Peyer's patch (tissue), 4 donors: ENCODE data around the gene SLC4A2.

Source experiments
- POLR2A ChIP-seq, 2 donors: fragments of 450-650 bp; IDR thresholded peaks; one replicate each; pipeline ENCODE4 v1.5.1; 2017; ENCODE audit warnings: antibody characterized with exemption in 2 of 2, mild to moderate bottlenecking in 2 of 2, moderate library complexity in 2 of 2
- TF ChIP-seq, protein P1 (sequence below), 6 experiments: fragments of 450-650 bp in 4 of 6; fragments of 200-600 bp in 2 of 6; sonication (generic) in 1 of 6; IDR thresholded peaks; one replicate each; pipeline ENCODE4 v1.5.1; 2017 to 2019; ENCODE audit warnings: antibody characterized with exemption in 6 of 6, mild to moderate bottlenecking in 3 of 6, moderate library complexity in 1 of 6

DNA sequence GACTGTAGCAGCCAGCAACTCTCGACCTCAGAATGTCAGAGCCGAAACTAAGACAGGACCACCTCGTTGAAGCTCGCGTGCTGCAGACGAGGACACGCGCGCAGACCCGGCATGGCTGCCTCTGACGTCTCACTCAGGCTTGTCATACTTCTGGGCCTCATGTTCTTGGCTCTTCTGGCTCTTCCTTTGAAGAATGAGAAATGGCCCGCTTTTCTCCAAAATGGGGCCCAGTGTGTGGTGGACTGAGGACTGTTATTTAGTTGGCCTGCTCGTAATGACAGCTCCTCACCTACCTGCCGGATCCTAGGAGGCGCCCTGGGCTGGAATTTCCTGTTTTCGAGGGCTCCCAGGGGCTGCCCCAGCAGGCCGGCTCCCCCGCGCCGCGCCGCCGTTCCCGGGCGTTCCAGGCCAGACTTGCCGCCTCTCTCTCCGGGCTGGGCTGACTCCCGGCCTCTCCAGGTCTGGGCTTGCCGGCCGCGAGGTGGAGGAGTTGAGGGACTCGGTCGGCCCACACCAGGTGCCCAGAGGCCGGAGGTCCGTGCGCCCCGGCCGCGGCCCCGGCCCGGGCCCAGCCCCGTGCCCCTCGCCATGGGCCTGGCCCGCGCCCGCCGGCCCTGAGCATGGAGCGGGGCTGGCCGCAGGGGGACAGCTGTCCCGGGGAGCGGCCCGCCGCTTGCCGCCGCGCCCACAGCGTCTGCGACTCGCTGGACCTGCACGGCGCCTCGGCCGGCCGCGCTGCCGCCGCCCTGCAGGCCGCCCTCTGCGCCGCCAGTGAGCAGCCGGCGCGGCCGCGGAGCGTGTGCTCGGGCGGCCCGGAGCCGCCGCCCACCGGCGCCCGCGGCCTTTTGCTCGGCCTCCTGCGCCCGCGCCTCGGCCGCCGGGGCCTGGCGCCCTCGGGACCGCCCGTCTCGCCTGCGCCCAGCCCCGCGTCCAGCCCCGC is 55.0 kb downstream of the SLC4A2 start:
- TF ChIP-seq, protein P1, sequence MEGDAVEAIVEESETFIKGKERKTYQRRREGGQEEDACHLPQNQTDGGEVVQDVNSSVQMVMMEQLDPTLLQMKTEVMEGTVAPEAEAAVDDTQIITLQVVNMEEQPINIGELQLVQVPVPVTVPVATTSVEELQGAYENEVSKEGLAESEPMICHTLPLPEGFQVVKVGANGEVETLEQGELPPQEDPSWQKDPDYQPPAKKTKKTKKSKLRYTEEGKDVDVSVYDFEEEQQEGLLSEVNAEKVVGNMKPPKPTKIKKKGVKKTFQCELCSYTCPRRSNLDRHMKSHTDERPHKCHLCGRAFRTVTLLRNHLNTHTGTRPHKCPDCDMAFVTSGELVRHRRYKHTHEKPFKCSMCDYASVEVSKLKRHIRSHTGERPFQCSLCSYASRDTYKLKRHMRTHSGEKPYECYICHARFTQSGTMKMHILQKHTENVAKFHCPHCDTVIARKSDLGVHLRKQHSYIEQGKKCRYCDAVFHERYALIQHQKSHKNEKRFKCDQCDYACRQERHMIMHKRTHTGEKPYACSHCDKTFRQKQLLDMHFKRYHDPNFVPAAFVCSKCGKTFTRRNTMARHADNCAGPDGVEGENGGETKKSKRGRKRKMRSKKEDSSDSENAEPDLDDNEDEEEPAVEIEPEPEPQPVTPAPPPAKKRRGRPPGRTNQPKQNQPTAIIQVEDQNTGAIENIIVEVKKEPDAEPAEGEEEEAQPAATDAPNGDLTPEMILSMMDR (IDR thresholded peaks at IDR 0.05) = no peak
- TF ChIP-seq POLR2A (IDR thresholded peaks at IDR 0.05) = no peak
